HL-60 (cell line): ENCODE data around the gene CCDC174.

Source experiments
- DNase-seq, 2 experiments: peaks; one replicate each; pipeline ENCODE4 v3.0.0-alpha.2; 2010 to 2020; ENCODE audit warnings: low read depth in 1 of 2, low spot score in 1 of 2
- H3K27ac ChIP-seq: fragments of 250-450 bp; sonication (Bioruptor Pico); replicated peaks from 2 replicates; pipeline ENCODE4 v1.5.1; 2020; ENCODE audit warnings: mild to moderate bottlenecking, moderate library complexity
- H3K27me3 ChIP-seq: fragments of 250-450 bp; sonication (Bioruptor Pico); 2 replicates; pipeline ENCODE4 v1.5.1; 2021; ENCODE audit warnings: mild to moderate bottlenecking, moderate library complexity; ENCODE audit not compliant: insufficient read depth, poor library complexity, severe bottlenecking
- H3K4me3 ChIP-seq: replicated peaks from 2 replicates; pipeline ENCODE4 v1.5.1; 2011; ENCODE audit warnings: mild to moderate bottlenecking, control low read depth, low read length; ENCODE audit not compliant: insufficient read depth
- GABPA ChIP-seq: IDR thresholded peaks from 2 replicates; pipeline ENCODE4 v1.6.1; 2012; ENCODE audit warnings: low read depth
- POLR2AphosphoS5 ChIP-seq: IDR thresholded peaks from 2 replicates; pipeline ENCODE4 v1.6.1; 2012; ENCODE audit warnings: low read depth
- SPI1 ChIP-seq: IDR thresholded peaks from 2 replicates; pipeline ENCODE4 v1.6.1; 2012; ENCODE audit warnings: low read depth, mild to moderate bottlenecking, borderline replicate concordance
- TF ChIP-seq, protein P1 (sequence below): IDR thresholded peaks from one replicate; pipeline ENCODE4 v1.5.1; 2011; ENCODE audit warnings: low read length, control low read depth, inconsistent platforms; ENCODE audit not compliant: insufficient read depth
- TF ChIP-seq, protein P2 (sequence below): IDR thresholded peaks from 2 replicates; pipeline ENCODE4 v1.6.1; 2012; ENCODE audit warnings: low read depth; ENCODE audit not compliant: insufficient replicate concordance

The CCDC174 gene

DNA sequence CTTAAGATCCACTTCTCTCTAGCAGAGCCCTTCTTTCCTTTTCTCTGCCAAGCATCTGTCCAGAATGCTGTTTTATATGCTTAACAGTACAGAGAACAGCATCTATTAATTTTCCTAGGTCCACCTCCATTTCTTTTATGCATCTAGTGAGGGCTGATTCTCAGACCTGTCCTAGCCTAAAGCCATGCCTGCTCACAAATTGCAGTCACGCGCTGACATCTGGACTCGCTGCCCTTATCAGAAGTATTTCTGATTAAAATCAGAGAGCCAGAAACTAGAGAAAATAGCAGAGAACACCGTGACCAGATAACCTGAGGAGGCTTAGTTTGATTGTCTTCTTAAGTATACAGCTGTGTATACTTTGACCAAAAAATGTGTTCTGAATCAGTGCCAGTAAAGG is 25.3 kb downstream of the CCDC174 start:
- H3K27me3 ChIP-seq: no peaks in the 10 kb centered on the region
- H3K4me3 ChIP-seq: no peak overlapping the region
- no peak overlapping the region for H3K27ac ChIP-seq
- no peak for TF ChIP-seq SPI1
- TF ChIP-seq GABPA: no peak
- TF ChIP-seq, protein P1, sequence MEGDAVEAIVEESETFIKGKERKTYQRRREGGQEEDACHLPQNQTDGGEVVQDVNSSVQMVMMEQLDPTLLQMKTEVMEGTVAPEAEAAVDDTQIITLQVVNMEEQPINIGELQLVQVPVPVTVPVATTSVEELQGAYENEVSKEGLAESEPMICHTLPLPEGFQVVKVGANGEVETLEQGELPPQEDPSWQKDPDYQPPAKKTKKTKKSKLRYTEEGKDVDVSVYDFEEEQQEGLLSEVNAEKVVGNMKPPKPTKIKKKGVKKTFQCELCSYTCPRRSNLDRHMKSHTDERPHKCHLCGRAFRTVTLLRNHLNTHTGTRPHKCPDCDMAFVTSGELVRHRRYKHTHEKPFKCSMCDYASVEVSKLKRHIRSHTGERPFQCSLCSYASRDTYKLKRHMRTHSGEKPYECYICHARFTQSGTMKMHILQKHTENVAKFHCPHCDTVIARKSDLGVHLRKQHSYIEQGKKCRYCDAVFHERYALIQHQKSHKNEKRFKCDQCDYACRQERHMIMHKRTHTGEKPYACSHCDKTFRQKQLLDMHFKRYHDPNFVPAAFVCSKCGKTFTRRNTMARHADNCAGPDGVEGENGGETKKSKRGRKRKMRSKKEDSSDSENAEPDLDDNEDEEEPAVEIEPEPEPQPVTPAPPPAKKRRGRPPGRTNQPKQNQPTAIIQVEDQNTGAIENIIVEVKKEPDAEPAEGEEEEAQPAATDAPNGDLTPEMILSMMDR: no peak
- no peak for TF ChIP-seq POLR2AphosphoS5
- TF ChIP-seq, protein P2, sequence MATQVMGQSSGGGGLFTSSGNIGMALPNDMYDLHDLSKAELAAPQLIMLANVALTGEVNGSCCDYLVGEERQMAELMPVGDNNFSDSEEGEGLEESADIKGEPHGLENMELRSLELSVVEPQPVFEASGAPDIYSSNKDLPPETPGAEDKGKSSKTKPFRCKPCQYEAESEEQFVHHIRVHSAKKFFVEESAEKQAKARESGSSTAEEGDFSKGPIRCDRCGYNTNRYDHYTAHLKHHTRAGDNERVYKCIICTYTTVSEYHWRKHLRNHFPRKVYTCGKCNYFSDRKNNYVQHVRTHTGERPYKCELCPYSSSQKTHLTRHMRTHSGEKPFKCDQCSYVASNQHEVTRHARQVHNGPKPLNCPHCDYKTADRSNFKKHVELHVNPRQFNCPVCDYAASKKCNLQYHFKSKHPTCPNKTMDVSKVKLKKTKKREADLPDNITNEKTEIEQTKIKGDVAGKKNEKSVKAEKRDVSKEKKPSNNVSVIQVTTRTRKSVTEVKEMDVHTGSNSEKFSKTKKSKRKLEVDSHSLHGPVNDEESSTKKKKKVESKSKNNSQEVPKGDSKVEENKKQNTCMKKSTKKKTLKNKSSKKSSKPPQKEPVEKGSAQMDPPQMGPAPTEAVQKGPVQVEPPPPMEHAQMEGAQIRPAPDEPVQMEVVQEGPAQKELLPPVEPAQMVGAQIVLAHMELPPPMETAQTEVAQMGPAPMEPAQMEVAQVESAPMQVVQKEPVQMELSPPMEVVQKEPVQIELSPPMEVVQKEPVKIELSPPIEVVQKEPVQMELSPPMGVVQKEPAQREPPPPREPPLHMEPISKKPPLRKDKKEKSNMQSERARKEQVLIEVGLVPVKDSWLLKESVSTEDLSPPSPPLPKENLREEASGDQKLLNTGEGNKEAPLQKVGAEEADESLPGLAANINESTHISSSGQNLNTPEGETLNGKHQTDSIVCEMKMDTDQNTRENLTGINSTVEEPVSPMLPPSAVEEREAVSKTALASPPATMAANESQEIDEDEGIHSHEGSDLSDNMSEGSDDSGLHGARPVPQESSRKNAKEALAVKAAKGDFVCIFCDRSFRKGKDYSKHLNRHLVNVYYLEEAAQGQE: no peak
- no peak for DNase-seq

DNA sequence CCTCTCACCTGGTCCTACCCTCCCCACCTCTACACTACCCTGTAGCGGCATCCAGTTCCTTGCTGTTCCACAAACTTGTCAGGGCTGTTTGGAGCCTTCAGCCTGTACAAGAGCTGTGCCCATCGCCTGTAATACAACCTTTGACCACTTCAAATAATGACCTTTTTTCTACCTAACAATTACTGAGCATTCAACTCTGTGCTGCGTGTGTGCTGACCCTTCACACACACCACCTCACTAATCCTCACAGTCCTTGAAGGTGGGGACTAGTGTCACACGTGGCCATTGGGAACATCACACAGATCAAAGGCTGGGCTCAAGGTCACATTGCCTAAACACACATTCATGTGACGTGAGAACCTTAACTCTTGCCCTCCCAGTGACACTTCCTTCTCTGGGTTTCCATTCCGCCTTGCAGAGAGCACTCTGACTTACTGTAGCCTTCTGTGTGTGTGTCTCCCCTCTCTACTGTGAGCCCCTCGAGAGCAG is 26.5 kb downstream of the CCDC174 start:
- TF ChIP-seq POLR2AphosphoS5: no peak
- TF ChIP-seq, protein P2: no peak
- TF ChIP-seq, protein P1: no peak
- no peak for TF ChIP-seq SPI1
- no peak for TF ChIP-seq GABPA
- Histone ChIP-seq H3K27me3 (no peaks in the 10 kb centered on the region), H3K4me3 (no peak overlapping the region), H3K27ac (no peak overlapping the region)
- no peak for DNase-seq

DNA sequence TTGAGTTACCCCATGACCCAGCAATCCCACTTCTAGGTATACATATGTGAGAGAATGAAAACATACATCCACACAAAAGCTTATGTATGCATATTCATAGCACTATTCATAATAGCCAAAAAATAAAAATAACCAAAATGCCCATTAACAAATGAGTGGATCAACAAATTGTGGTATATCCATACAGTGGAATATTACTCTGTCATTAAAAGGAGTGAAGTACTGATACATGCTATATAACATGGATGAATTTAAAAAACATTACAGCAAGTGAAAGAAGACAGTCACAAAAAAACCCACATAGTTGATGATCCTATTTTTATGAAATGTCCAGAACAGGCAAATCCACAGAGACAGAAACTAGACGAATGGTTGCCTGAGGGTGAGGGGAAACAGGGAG is 28.6 kb downstream of the CCDC174 start:
- no peak overlapping the region for H3K27ac ChIP-seq
- H3K4me3 ChIP-seq: no peak overlapping the region
- no peak for DNase-seq
- TF ChIP-seq, protein P2: no peak
- no peaks in the 10 kb centered on the region for H3K27me3 ChIP-seq

DNA sequence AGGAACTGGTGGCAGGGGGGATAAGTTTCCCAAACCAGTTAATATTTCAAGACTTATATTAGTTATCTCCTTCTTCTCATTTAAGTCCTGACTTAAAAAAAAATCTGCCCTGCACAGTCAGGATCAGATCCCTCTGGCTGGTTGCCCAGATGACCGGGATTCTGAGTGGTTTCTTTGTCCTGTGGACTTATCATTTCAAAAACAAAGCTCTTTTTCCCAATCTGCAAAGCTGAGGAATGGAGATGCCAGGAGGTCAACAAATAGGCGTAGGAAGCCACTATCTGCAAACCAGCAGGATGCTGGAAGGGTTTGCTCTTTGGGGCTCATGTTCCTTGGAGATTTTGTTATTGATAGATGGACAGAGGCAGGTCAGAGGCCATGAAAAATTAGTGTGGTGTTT is 29.2 kb downstream of the CCDC174 start:
- H3K4me3 ChIP-seq: no peak overlapping the region
- no peaks in the 10 kb centered on the region for H3K27me3 ChIP-seq
- no peak for DNase-seq
- no peak overlapping the region for H3K27ac ChIP-seq
- TF ChIP-seq POLR2AphosphoS5 (no peak), SPI1 (no peak), GABPA (no peak)
- TF ChIP-seq, protein P2: no peak
- TF ChIP-seq, protein P1: no peak
